Caco-2 (cell line): ENCODE results near the gene UNG. TPM values are rescaled to one million over a fixed set of nuclear protein-coding genes. Genes with fewer than 3 reads are reported as not detected.
"Not testable (repeated sequence)": the region's sequence is repeated elsewhere in the genome, so short reads cannot be mapped to it uniquely, and the experiment has no call there.

Experiments
- BruUV-seq: library from RNA; stranded (reverse); fragments of 400-500 nt; replicated peaks from 2 replicates; lab custom pipeline; 2021; lab: Mats Ljungman, UMichigan
- CTCF ChIA-PET: fragments of 300-600 bp; sonication (Branson Sonifier 250); formaldehyde crosslinking; loops from one replicate; lab custom pipeline; 2022; ENCODE audit warnings: antibody characterized with exemption; lab: Charles Lee
- POLR2A ChIA-PET: fragments of 300-600 bp; sonication (Branson Sonifier 250); formaldehyde crosslinking; loops from one replicate; lab custom pipeline; 2022; ENCODE audit warnings: antibody characterized with exemption; lab: Charles Lee
- DNase-seq, 2 experiments: peaks; one replicate each; pipeline versions ENCODE4 v3.0.0 to v3.0.0-alpha.2; 2020 to 2022
- H3K27me3 ChIP-seq: replicated peaks from 2 replicates; pipeline ENCODE4 v1.6.0; 2011; ENCODE audit warnings: low read length; ENCODE audit not compliant: control insufficient read depth, insufficient read depth
- H3K36me3 ChIP-seq: 2 replicates; pipeline ENCODE4 v1.5.1; 2011; ENCODE audit warnings: low read length; ENCODE audit not compliant: control insufficient read depth, insufficient read depth
- H3K4me1 ChIP-seq: fragments of 250-450 bp; sonication (Bioruptor Pico); 2 replicates; pipeline ENCODE4 v1.5.1; 2020; ENCODE audit warnings: mild to moderate bottlenecking
- H3K4me3 ChIP-seq: 2 replicates; pipeline ENCODE4 v1.5.1; 2011; ENCODE audit warnings: low read depth, mild to moderate bottlenecking, control low read depth, low read length
- H3K9me3 ChIP-seq: fragments of 250-450 bp; sonication (Bioruptor Pico); 2 replicates; pipeline ENCODE4 v1.5.1; 2020; ENCODE audit warnings: mild to moderate bottlenecking, moderate library complexity
- H3K27ac Mint-ChIP-seq: one replicate; pipeline ENCODE4 v1.8.0; 2022; ENCODE audit warnings: mixed read lengths; ENCODE audit not compliant: unreplicated experiment
- H3K27me3 Mint-ChIP-seq: one replicate; pipeline ENCODE4 v1.8.0; 2022; ENCODE audit warnings: mixed read lengths; ENCODE audit not compliant: insufficient read depth, unreplicated experiment
- H3K36me3 Mint-ChIP-seq: one replicate; pipeline ENCODE4 v1.8.0; 2022; ENCODE audit warnings: mild to moderate bottlenecking, mixed read lengths; ENCODE audit not compliant: insufficient read depth, unreplicated experiment
- H3K4me1 Mint-ChIP-seq: one replicate; pipeline ENCODE4 v1.8.0; 2022; ENCODE audit warnings: low read depth, mixed read lengths; ENCODE audit not compliant: unreplicated experiment
- H3K4me3 Mint-ChIP-seq: one replicate; pipeline ENCODE4 v1.8.0; 2022; ENCODE audit warnings: mild to moderate bottlenecking, moderate library complexity, mixed read lengths; ENCODE audit not compliant: unreplicated experiment
- H3K9me3 Mint-ChIP-seq: one replicate; pipeline ENCODE4 v1.8.0; 2022; ENCODE audit warnings: mixed read lengths; ENCODE audit not compliant: unreplicated experiment
- CTCF ChIP-seq, 2 experiments: fragments of 200-600 bp in 1 of 2; IDR thresholded peaks; 1 replicate in 1 of 2; 2 replicates in 1 of 2; pipeline versions ENCODE4 v1.5.1 to v1.8.0; 2011 to 2022; ENCODE audit warnings: antibody characterized with exemption in 1 of 2, control low read depth in 1 of 2, inconsistent platforms in 1 of 2, low read depth in 1 of 2, low read length in 1 of 2, mild to moderate bottlenecking in 1 of 2, moderate library complexity in 1 of 2; ENCODE audit not compliant: insufficient read depth in 1 of 2, severe bottlenecking in 1 of 2, unreplicated experiment in 1 of 2
- intact Hi-C: fragments of 100-400 bp; cut with micrococcal nuclease; formaldehyde crosslinking; loops from one replicate; pipeline ENCODE4 v1.10.0; 2022; ENCODE audit not compliant: unreplicated experiment
- total RNA-seq: library from RNA; stranded (reverse); gene quantifications from 2 replicates; pipeline ENCODE4 v1.2.3, GENCODE V29; 2022

The UNG gene
- total RNA-seq, 1 experiment from 2014 or later: 78.3 TPM

GRCh38 chr12:109139791-109140190, 42.4 kb downstream of the UNG start:
- Mint-ChIP-seq H3K27me3 (no peaks in the 10 kb centered on the region), H3K27ac (no peak overlapping the region), H3K4me3 (no peak overlapping the region), H3K9me3 (peaks cover 9% of the 10 kb centered on the region), H3K4me1 (peaks cover 1% of the 10 kb centered on the region), H3K36me3 (no peaks in the 10 kb centered on the region)
- Histone ChIP-seq H3K4me3 (no peak overlapping the region), H3K9me3 (peaks cover 6% of the 10 kb centered on the region), H3K27me3 (no peaks in the 10 kb centered on the region), H3K4me1 (peaks cover 4% of the 10 kb centered on the region; the same call in 1 of the 2 replicates), H3K36me3 (no peaks in the 10 kb centered on the region)
- ChIA-PET CTCF (no interaction called here), POLR2A (no interaction called here)
- intact Hi-C loops: no loop called here
- BruUV-seq: no TSS peak
- no peak for TF ChIP-seq CTCF (IDR thresholded peaks at IDR 0.05; ENCODE audit: insufficient read depth in 1 of 2, low read depth in 1 of 2, low read length in 1 of 2, severe bottlenecking in 1 of 2, unreplicated experiment in 1 of 2)
- DNase-seq: no peak

GRCh38 chr12:109140560-109140959, 43.2 kb downstream of the UNG start:
- intact Hi-C loops: no loop called here
- H3K9me3 Mint-ChIP-seq: peaks cover 9% of the 10 kb centered on the region
- Histone ChIP-seq H3K36me3 (no peaks in the 10 kb centered on the region), H3K4me1 (peaks cover 9% of the 10 kb centered on the region), H3K27me3 (no peaks in the 10 kb centered on the region), H3K9me3 (peaks cover 6% of the 10 kb centered on the region), H3K4me3 (no peak overlapping the region)
- no peak for DNase-seq
- TF ChIP-seq CTCF (IDR thresholded peaks at IDR 0.05; ENCODE audit: insufficient read depth in 1 of 2, low read depth in 1 of 2, low read length in 1 of 2, severe bottlenecking in 1 of 2, unreplicated experiment in 1 of 2): no peak
- no peak overlapping the region for H3K27ac Mint-ChIP-seq
- POLR2A ChIA-PET: interaction anchor here (0.7 kb wide), 1 partner anchor 14 kb away, joined by 3 read pairs; no protein-coding TSS in a partner anchor
- H3K4me3 Mint-ChIP-seq: no peak overlapping the region
- no peaks in the 10 kb centered on the region for H3K36me3 Mint-ChIP-seq
- peaks cover 9% of the 10 kb centered on the region for H3K4me1 Mint-ChIP-seq
- CTCF ChIA-PET: no interaction called here
- BruUV-seq: no TSS peak
- H3K27me3 Mint-ChIP-seq: no peaks in the 10 kb centered on the region

- H3K36me3 Mint-ChIP-seq: no peaks in the 10 kb centered on the region
- H3K9me3 Mint-ChIP-seq: no peaks in the 10 kb centered on the region
- no peaks in the 10 kb centered on the region for H3K27me3 Mint-ChIP-seq
- Histone ChIP-seq H3K36me3 (no peaks in the 10 kb centered on the region), H3K4me3 (no peak overlapping the region), H3K9me3 (no peaks in the 10 kb centered on the region), H3K4me1 (peaks cover 16% of the 10 kb centered on the region), H3K27me3 (no peaks in the 10 kb centered on the region)
- no peak overlapping the region for H3K4me3 Mint-ChIP-seq
- H3K27ac Mint-ChIP-seq: peak overlapping the region; percentile 94
- ChIA-PET CTCF (no interaction called here), POLR2A (interaction anchor here (0.6 to 2.8 kb wide), 4 partner anchors 10 to 411 kb away, joined by 4 to 32 read pairs (median 6); no protein-coding TSS in a partner anchor)
- no peak for TF ChIP-seq CTCF (IDR thresholded peaks at IDR 0.05; ENCODE audit: insufficient read depth in 1 of 2, low read depth in 1 of 2, low read length in 1 of 2, severe bottlenecking in 1 of 2, unreplicated experiment in 1 of 2)
- peaks cover 9% of the 10 kb centered on the region for H3K4me1 Mint-ChIP-seq
- no peak for DNase-seq
- intact Hi-C loops: no loop called here
- BruUV-seq: no TSS peak
Measured at GRCh38 chr12:109144224-109144623, 46.8 kb downstream of the UNG start.

GRCh38 chr12:109147126-109147525, 49.7 kb downstream of the UNG start:
- ChIA-PET CTCF (interaction anchor here (1.0 kb wide), 1 partner anchor 10 kb away, joined by 3 read pairs; no protein-coding TSS in a partner anchor), POLR2A (interaction anchor here (0.6 kb wide), 1 partner anchor 12 kb away, joined by 4 read pairs; no protein-coding TSS in a partner anchor)
- H3K4me1 ChIP-seq: peaks cover 16% of the 10 kb centered on the region
- H3K36me3 Mint-ChIP-seq, DNase-seq, H3K36me3 ChIP-seq, H3K4me1 Mint-ChIP-seq, intact Hi-C loops, H3K4me3 Mint-ChIP-seq, H3K27me3 Mint-ChIP-seq, H3K4me3 ChIP-seq, H3K9me3 ChIP-seq, H3K9me3 Mint-ChIP-seq, H3K27me3 ChIP-seq, BruUV-seq: not testable (repeated sequence)
- peak overlapping the region; percentile 42 for H3K27ac Mint-ChIP-seq
